NCI-H2196 treated with DMSO at 0.1 percent for 48 hours (cell line): Measurements from ENCODE around the gene PTPN5.
A peak's percentile ranks its signal among the peaks of the same experiment; 100 is the strongest.

ENCODE experiments used
- DNase-seq: peaks from one replicate; lab custom pipeline; 2025; ENCODE audit not compliant: unreplicated experiment; lab: John Stamatoyannopoulos, UW

The PTPN5 gene

DNA sequence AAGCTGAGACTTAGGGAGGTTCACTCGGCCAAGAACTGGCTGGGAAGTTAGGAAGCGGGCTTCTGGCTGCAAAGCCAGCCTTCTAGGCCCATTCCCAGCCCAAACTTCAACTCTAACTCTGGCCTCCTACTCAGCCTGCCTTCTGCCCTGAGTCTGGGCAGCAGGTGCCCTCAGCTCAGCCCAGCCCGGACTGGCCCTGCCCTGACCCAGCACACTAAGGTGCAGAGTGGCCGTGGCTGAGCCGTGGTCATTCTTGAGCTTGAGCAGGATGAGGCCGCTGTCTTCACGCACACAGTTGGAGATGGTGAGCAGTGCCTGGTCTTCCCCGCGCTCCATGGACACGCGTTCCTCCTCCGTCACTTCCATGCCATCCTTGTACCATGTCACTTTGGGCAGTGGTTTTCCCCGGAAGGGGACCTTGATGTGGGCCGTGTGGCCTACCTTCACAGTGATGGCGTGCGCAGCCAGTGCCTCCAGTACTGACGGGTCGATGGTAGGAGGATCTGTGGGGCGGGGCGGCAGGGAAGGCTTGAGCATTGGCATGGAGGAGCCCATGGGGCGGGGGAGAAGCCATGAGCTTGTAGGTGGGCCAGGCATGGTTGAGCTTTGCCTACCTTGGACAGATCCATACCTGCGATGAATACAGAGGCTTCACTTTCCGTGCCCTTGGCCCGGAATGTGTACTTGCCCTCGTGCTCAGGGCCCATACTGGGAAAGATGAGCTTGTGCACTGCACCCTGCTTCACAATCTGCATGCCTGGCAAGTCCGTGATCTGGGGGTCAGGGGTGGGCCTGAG is 77.8 kb downstream of the PTPN5 start:
- DNase-seq = no peak

DNA sequence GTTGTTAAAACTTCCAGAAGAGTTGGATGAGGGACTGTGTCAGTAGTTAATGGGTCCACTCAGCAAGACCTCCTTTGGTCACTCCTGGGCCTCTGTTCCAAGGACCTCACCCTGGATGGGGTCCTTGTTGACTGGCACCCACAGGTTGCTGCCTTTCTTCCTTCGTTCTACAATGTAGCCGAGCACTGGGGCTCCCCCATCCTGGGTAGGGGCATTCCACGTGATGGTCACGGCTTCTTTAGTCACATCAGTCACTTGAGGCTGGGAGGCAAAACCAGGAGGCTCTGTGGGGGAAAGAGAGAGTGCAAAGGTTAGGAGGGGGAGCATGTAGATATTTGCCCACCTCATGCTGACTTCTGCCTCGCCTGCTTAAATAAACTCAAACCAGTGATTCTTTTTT is 81.1 kb downstream of the PTPN5 start:
- DNase-seq = no peak

DNA sequence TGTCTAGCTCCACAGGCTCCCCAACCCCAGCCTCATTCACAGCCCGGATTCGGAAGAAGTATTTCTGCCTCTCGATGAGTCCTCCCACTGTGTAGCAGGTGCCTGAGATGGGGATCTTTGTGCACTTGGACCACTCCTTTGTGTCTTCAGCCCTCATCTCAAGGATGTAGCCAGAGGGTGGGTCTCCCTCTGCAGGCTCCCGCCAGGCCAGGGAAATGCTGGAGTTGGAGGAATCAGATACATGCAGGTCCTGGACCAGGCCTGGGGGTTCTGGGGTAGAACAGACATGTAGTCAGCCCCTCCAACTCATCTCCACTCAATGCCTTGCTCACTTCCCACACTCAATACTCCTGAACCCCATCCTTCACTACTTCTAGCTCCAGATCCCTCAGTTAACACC is 82.2 kb downstream of the PTPN5 start:
- DNase-seq = no peak

DNA sequence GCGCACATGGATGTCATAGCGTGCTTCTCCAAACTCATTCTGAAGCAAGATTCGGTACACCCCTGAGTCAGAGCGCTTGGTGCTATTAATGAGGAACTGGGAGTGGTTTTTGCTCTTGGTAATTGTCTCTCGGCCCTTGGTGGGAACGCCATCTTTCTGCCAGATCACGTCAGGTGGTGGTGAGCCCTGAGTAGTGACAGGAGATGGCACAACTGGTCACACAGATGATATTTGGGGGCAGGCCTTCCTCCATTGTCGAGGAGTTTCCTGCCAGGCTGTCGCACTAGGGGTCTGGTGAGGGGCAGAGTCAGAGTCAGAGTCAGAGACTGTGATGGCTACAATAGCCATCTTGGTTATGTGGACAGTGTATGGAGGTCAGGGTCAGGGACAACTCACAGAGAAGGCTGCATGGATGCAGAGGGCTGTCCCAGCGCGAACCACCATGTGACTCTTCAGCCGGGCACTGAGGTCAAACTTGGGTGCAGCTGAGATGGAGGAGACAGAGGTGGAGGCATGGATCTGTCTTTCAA is 83.7 kb downstream of the PTPN5 start:
- DNase-seq = no peak

DNA sequence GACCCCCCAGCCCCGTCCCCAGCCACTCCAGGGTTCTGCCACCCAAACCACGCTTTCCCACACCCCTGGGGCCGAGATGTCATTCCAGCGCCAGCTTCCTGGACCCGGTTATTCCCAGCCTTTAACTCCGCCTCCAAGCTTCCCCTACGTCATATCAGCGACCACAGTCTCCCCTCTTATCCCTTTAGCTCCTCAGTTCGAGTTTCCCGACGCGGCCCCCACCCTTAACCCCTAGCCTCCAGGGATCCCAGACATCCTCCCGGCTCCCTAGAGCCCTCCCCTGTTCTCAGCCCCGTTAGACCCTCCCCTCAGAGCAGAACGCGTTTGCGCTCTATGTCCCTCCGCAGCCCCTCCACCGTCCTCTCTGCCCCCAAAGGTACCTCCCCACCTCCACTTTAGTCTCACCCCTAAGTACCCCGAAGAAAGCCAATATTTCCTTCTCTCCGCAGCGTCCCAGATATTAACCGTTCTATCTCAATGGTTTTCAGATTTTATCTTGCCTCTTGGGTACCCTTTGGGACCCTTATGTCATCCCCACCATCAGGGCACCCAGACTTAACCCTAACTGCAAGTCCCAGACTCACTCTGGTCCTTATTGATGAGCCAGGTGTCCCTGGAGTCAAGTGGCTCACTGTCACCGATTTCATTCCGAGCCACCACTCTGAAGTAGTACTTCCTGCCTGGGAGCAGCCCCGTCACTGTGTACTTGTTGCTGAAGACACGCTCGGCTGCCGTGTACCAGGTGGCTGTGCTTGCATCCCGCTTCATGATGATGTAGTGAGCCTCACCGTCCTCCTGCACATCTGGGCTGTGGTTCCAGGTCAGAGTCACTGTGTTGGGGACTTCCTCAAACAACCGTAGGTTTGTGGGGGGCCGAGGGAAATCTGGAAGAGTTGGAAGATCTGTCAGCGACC is 85.0 kb downstream of the PTPN5 start:
- peak; percentile 47 for DNase-seq

DNA sequence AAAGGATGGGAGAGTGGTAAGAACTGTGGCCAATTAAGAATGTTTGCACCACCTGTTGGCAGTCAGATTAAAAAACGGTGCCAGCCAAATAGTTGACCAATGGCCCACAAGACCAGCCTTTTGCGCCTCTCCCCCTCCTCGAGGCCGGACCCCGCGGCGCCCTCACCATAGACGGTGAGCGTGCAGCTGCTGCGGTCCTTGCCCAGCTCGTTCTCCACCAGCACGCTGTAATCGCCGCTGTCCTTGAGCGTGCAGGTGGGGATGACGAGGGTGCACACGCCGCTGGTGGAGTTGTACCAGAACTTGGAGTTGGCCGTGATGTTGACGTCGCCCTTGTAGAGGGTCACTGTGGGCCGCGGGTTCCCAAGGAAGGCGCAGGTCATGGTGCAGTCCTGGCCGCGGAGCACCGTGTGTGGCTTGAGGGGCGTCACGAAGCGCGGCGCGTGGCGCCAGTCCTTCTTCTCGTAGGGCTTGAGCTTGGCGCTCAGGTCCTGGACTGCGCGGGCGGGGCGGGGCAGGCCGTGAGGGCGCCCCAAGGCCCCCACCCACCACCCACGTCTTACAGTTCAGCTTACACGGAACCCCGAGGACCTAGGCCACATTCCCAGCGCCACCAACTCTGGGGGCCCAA is 85.8 kb downstream of the PTPN5 start:
- no peak for DNase-seq

DNA sequence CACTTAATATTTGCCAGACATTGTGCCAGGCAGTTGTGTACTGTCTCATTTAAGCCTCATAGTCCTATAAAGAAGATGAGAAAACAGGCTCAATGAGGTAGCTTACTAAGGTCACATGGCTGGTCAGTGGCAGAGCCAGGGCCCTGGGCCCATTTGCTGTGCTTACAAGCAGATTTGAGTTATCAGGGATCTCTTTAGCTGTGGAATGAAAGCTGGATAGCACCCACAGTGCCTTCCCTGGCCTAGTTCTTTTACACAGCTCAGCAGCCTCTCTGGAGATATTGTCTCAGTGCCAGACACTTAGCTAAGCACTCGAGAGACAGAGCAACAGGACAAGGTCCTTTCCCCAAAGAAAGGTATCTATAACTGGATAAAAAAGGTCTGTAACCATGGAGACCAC is 86.9 kb downstream of the PTPN5 start:
- DNase-seq = peak; percentile 38

DNA sequence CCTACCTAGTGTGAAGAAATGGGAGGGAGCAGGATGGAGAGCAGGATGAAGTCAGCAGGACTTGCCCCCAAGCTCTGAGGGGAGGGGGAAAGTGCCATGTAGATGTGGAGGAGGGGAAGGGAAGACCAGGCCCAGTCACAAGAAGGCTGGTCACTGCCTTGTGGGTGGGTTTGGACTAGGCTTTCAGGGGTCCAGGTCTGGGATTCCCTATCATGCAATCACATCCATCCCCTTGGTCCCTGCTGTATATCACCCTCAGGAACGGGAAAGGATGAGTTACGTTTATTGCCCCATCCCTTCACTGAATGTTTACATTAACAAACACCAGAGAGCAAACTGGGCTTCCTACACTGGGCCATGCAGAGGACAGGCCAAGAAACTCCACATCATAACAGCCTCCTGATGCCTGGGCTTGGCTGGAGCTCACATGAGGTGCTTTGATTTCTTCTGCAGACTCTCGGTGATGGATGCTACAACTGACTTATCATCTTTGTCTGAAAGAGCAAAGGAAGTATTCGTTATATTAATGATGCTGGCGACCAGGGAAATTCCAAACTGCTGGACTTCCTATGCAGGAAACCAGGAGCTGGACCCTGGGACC is 87.5 kb downstream of the PTPN5 start:
- no peak for DNase-seq

DNA sequence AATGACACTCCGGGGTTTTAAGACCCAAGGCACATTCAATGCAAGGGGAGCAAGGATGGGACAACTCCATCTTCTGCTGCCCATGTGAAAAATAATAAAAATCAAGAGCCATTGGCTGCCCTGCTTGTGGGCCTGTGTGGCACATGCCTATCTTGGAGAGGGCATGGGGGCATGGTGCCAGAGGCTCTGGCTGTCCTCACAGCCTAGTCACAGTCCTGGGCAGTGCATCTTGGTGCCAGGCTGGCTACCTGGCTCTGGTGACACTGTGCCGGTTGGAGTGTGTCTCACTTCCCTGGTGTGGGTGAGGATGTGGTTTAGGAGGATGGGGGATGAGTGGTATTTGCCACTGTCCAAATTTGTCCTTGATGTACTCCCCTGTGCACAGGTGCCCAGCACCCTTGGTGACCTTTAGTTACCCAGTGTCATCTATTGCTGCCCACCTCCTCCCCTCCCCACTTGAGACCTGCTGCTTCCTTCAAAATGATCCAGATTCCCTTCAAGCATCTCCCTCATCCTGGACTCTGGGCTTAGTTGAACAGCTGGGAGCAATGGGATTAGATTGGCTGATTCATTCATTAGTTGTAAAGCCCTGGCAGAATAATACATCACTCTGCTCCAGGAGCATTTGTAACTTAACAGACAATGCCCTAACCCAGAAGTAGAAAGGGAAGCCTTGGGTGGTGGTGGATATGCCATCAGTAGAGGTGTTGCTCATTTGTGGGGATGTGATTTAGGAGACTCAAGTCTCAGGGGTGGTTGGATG is 88.4 kb downstream of the PTPN5 start:
- DNase-seq = no peak

DNA sequence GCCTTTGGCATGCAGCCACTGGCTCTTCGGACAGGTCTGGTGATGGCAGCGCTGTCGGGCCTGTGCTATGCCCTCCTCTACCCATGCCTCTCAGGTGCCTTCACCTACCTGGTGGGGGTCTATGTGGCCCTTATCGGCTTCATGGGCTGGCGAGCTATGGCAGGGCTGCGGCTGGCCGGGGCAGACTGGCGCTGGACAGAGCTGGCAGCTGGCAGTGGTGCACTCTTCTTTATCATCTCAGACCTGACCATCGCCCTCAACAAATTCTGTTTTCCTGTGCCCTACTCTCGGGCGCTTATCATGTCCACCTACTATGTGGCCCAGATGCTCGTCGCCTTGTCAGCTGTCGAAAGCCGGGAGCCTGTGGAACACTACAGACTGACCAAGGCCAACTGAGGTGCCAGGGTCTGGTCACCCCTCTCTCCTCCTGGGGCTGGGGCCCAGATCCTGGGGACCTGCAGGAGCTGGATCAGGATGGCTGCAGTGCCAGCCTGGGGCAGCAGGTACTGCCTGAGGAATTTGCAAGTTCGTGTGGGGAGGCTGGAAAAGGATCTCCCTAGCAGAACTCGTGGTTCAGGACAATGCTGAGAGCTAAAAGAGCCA is 89.9 kb downstream of the PTPN5 start:
- no peak for DNase-seq

DNA sequence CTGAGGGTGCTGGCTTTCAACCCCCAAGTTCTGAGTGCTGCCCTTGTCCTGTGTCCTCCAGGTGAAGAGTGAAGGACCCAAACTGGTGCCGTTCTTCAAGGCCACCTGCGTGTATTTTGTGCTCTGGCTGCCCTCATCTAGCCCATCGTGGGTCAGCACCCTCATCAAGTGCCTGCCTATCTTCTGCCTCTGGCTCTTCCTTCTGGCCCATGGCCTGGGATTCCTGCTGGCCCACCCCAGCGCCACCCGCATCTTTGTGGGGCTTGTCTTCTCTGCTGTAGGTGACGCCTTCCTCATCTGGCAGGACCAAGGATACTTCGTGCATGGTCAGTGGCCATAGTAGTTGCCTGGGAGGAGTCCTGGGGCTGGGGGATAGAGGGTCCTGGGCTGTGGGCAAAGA is 90.7 kb downstream of the PTPN5 start:
- no peak for DNase-seq

DNA sequence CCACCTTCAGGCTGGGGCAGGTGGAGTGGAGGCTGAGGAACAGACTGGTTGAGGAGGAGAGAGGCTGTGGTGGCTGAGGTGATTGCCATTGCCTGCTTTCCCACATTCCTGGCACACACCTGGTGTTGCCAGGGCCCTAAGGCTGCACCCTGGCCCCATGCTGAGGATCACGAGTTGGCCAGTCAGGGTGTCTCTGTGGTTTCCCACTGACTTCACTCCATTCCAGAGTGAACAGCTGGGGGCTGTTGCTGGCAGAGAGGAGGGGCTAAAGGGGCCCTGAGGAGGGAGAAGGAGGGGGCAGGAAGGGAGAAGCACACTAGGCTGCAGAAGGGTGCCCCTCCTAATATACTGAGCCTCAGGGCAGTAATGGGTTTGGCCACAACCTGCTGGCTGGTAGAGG is 91.2 kb downstream of the PTPN5 start:
- peak; percentile 43 for DNase-seq

DNA sequence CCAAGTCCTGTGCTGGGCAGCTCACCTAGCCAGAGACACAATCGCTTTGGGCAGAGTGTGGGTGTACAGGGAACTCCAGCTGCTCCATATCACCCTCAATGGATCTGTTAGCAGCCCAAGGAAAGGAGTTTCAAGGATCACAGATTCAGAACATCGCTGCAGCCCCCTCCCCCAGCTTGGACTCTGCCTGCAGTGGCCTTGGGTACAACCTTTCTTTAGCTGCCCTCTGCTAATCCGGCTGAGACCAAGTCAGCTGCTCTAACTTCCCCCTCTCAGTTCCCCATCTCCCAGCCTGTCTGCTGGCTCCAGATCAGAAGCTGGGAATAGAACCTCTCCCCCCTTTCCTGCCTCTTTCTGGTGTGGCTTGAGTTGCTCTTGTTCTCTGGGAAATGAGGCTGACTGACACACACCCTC is 91.7 kb downstream of the PTPN5 start:
- DNase-seq = no peak

DNA sequence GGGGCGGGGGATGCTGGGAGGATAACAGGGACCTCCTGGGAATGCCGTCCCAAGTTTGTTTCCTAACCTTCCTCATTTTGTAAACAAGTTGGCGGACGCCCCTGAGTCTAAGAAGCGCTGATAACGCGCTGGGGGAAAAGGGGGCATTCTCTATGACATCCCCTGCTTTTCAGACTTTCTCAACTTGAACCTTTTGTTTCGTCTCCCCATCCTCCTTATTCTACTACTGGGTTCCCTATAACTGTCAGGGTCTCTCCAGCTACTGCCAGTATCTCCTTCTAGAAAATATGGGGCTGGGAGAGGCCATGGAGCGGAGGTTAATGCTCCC is 92.4 kb downstream of the PTPN5 start:
- no peak for DNase-seq

DNA sequence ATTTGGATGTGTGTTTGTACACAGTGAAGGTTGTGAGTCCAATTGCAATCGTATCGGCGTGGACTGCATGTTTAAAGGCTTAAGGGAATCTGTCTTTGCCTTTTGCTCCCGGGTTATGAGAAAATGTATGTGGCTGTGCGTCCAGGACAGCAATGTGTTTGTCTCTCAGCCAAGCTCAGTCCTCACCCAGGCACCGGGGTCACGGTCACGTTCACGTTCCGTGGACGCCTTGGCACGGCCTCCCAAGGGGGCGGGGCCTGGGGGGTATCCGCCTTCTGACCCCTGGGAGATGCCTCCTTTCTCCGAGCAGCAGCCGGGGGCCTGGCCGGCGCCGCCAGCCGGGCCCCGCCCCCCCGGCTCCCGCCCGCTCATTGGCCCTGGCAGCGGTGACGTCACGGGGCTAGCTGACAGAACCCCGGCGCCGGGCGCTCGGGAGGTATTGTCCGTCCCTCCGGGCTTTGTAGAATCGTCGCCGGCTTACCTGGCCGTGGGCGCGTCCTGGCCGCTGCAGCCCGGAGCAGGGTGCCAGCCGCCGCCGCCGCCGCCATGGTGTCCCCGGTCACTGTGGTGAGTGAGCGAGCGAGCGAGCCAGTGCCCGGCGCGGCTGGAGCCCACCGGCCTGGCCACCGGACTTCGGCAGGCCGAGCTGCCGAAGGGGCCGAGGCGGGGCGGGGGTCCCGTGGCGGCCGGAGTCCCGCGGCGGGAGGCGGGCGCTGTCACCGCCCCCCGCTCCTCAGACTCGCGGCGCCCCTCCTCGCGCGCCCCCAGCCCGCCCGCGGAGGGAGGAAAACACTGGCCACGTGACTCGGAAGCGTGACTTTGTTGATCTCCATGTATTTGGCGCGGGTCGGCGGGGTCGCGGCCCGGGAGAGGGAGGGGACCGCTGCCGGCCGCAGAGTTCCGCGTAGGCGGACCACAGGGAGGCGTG is 93.0 kb downstream of the PTPN5 start, which contains the start of gene TMEM86A:
TSS of gene TMEM86A (plus strand) at position 439 of the 928 bp plus-strand sequence. CDS start at position 547, 108 bp downstream.
- peak; percentile 89 for DNase-seq

DNA sequence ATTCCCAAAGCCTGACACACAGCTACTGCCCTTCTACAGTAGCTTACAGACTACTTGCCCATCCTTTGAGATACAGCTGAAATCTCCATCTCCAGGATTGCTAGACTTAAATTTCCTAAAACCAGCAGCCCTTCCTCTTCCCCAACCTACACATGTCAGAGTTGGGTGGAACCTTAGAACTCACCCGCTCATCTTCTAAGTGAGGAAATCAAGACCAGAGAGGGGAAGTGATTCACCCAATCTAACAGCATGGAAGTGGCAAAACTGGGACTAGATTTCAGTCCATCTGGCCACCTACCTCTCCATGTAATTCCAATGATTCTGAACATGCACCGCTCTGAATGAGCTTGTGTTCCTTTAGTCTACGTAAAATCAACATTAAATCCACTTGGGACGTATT is 94.0 kb downstream of the PTPN5 start:
- no peak for DNase-seq

DNA sequence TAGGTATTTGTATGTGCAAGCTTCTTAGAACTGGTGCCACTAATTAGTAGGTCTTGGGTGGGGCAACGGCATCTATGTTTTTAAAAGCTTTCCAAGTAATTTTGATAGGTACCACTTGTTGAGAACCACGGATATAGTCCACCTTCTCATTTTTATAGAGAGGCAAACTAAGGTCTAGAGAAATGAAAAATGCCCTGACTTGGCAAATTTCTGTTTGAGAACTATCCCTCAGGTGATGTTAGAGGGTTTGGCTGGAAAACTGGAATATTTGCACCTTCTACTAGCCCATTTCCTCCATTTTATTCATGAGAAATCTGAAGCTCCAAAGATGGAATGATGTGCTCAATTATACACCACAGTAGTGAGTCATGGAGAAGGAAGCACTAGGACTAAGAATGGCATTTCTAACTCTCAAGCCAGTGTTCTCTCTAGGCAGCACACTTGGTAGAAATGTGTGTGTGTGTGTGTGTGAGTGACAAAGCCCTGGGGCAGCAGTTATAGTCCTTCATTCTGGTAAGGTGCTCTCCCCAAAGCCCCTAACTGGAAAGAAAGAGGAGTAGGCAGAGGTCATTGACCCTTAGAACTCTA is 94.9 kb downstream of the PTPN5 start:
- no peak for DNase-seq

DNA sequence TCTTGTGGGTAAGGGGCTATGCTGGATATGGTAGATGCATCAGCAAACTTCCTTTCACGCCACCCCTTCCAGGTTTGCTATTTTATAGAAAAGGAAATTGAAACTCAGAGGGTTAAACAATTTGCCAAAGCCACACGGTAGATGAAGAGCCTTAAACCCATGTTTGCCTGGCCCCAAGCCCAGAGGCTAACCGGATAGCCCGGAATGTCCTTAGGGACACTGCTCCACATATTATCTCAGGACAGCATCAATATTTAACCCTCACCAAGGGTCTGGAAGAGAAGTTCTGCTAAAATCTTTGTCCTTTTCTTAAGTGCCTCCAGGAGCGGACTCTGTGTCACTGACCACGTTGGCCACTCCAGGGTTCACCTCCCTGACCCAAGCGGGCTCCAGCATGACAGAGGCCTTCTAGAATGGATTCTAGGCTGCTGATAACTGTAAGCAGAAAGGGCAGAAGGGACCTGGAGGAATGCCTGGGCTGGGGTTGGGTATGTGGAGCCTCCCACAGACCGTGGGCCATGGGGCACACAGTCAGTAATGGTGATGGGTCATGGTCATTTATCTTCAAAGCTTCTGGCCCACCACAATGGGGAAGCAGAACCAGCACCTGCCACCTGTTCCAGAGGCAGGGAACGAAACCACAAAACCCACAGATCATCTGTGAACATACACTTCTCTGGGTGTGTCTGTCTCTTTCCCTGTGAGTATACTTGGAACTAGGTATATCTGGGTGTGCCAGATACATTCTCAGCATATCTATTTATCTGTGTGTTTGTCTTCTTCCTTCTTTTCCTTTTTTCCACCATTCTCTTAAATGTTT is 98.4 kb downstream of the PTPN5 start:
- no peak for DNase-seq
